GM19099 (cell line): ENCODE results near the gene GSTP1.

Source experiments
- POLR2A ChIP-seq: IDR thresholded peaks from 3 replicates; pipeline ENCODE4 v1.6.1; 2011; ENCODE audit warnings: low read depth; ENCODE audit not compliant: insufficient read length; ENCODE audit errors: extremely low read depth

GSTP1 gene

DNA sequence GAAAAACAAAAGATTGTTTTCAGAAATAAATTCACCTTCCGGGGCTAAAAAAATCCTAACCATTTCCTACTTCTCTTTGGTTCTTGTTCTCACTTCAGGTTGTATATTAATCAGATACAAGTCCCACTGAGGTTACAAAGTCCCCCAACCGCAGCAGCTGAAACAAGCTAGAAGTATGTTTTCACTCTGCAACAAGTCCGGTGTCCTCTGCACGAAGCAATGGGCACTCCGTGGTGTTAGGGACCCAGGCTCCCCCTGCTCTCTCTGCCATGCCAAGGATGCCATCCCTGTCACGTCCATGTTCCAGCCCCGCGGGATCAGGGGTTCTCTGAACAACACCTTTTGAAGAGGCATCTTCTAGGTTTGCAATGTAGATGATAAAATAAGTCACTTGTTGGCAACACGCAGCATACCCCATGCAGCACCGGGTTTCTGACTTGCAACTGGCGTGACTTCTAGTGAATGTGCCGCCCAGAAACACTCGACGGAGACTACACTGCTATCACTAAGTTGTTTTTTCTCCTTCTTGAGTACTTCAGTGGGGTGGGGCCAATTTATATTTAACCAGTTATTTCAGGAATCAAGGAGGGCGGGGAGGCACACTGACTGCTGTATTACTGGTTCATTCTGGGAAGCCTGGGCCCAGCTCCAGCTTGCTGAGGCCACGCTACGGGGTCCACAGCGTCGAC lies 25.4 kb upstream of the GSTP1 start:
- no peak for TF ChIP-seq POLR2A

DNA sequence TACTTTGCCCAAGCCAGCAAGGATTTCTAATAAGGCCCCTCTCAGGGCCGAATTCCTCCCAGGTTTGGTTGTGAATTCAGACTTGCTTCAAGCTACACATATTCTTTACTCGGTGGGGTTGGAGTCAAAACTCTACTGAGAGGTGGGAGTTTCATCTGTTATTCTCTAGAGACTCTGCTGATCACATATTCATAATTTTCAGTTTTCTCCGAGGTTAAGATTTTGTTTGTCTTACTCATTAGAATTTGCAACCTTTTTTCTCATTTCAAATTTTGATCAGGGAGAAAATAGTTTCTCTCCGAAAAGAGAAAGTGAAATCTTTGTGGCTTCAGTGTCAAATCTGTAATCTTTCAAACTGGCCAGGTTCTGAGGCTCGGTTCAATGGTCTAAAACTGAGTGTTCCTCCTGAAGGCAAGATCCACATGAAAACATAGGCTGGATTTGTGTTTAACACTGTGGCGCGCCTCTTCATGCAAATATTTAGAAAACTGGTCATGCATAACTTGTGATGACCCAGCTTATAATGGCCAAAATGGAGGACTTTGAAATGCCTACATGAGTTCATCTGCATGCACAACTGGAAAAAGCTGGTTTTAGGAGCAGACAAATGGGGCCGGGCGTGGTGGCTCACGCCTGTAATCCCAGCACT lies 21.5 kb upstream of the GSTP1 start:
- no peak for TF ChIP-seq POLR2A

GRCh38 chr11:67562963-67563704 lies 20.5 kb upstream of the GSTP1 start:
- no peak for TF ChIP-seq POLR2A

GRCh38 chr11:67564230-67564629 lies 19.4 kb upstream of the GSTP1 start:
- no peak for TF ChIP-seq POLR2A

- no peak for TF ChIP-seq POLR2A
Measured at GRCh38 chr11:67571443-67571842, 12.2 kb upstream of the GSTP1 start.

DNA sequence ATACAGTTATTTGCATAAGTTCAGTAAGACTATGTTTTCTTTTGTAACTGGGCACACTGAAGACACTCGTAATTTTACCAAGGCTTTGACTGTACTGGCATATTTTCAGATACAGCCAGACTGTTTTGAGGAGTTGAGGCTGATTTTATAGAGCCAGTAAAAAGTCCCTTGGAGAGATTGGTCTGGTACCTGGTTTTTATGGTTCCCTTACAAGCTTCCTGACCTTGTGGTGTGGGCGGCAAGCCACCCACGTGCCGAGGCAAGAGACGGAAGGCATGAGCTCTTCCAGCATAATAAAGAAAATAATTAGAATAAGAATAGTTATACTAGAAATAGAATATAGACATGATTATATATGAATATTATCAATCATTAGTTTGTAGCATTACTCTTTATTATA lies 11.3 kb upstream of the GSTP1 start:
- TF ChIP-seq POLR2A = no peak

DNA sequence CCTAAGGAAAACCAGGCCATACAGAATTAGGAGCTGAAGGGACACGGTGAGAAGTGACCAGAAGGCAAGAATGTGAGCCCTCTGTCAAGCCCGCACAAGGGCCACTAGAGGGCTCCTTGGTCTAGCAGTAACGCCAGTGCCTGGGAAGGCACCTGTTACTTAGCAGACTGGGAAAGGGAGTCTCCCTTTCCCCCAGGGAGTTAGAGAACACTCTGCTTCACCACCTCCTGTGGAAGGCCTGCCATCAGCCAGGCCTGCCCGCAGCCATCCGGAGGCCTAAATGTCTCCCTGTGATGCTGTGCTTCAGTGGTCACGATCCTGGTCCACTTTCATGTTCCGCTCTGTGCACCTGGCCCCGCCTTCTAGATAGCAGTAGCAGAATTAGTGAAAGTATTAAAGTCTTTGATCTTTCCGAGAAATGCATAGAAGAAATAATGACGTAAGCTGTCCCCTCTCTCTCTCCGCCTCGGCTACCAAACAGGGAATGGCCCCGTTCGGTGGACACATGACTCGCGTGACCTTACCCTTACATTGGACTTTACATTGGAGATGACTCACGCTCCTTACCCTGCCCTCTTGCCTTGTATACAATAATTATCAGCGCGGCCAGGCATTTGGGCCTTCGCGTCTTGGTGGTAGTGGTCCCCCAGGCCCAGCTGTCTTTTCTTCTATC lies 10.7 kb upstream of the GSTP1 start:
- TF ChIP-seq POLR2A = no peak

- no peak for TF ChIP-seq POLR2A
Measured at GRCh38 chr11:67574938-67575337, 8.7 kb upstream of the GSTP1 start.

DNA sequence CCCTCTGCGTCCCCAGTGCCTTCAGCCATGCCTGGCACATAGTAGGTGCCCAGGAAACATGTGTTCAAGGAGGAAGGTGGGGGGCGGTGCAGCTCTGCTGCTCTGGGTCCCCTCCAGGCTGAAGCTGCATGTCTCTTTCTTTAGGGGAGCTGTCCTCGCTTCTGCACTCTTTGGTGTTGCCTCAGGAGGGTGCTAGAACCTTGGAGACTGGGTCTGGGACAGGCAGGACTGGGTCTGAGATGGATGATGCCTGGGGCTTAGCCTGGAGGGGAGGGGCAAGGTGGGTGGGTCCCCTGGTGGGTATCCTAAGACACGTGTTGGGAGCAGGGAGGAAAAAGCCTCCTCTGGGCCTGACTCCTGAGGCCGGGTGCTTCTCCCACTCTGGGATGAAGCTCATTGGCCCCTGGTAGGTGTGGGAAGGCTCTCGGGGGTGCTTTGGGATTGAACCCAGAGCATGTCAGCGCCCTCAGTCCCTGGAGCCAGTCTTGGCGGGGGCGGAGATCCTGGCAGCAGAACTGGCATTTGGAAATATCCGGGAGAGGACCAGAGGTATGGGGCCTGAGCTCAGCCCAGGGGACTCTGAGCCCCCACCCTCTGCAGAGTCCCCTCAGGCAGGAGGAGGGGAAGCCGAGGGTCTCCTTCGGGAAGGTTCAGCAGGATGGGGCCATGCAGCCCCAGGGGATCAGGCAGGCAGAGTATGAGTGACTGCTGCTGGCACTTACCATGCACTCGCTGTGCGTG lies 6.7 kb upstream of the GSTP1 start:
- TF ChIP-seq POLR2A = no peak

DNA sequence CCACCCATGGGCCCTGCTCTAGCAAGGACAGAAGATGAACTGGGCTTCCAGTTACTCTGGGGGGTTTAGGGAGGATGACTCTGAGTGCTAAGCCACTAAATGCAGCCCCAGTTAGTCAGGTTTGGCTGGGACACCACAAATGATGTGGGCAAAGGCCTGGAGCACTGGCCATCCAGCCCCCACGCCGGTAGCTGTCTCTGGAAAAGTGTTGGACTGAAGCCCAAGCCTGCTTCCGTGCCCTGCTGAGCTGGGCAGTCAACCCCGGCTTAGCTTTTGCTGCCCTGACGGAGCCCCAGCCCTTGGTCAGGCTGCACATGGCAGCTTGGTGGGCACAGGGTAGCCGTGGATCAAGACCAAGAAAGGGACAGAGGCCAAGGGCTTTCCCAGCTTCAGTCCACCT lies 5.7 kb upstream of the GSTP1 start:
- no peak for TF ChIP-seq POLR2A

GRCh38 chr11:67581469-67581868 lies 2.1 kb upstream of the GSTP1 start:
- TF ChIP-seq POLR2A = no peak

DNA sequence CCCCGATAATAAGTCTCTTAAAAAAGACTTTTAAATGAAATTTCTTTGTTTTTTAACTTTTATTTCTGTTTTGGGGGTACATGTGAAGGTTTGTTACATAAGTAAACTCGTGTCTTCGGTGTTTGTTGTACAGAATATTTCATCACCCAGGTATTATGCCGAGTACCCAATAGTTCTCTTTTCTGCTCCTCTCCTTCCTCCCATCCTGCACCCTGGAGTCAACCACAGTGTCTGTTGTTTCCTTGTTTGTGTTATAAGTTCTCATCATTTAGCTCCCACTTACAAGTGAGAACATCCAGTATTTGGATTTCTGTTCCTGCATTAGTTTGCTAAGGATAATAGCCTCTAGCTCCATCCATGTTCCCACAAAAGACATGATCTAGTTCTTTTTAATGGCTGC lies 1.6 kb upstream of the GSTP1 start:
- TF ChIP-seq POLR2A = no peak

- TF ChIP-seq POLR2A = no peak
Measured at GRCh38 chr11:67584205-67584880, 731 bp downstream of the GSTP1 start.
